ENCODE measurements around the gene CRYBG3.

The CRYBG3 gene

GRCh38 chr3:97942801-97943546 lies 121.2 kb downstream of the CRYBG3 start:
- in situ Hi-C loops (cut with HindIII; ENCODE audit: low pct_unique_long_range_greater_than_20kb, low sequenced_read_pairs): no loop called here
- no peak for TF ChIP-seq JUND (IDR thresholded peaks at IDR 0.05; ENCODE audit: low read depth)
- DNase-seq (ENCODE audit: low read depth in 1 of 2, low spot score in 1 of 2): no peak

GRCh38 chr3:97948351-97949109 lies 126.7 kb downstream of the CRYBG3 start:
- TF ChIP-seq JUND (IDR thresholded peaks at IDR 0.05; ENCODE audit: low read depth): no peak
- no peak for DNase-seq (ENCODE audit: low read depth in 1 of 2, low spot score in 1 of 2)
- in situ Hi-C loops (cut with HindIII; ENCODE audit: low pct_unique_long_range_greater_than_20kb, low sequenced_read_pairs): no loop called here

- DNase-seq (ENCODE audit: low read depth in 1 of 2, low spot score in 1 of 2): no peak
- no peak for TF ChIP-seq JUND (IDR thresholded peaks at IDR 0.05; ENCODE audit: low read depth)
- in situ Hi-C loops (cut with HindIII; ENCODE audit: low pct_unique_long_range_greater_than_20kb, low sequenced_read_pairs): no loop called here
Observed at GRCh38 chr3:97949110-97949485, 127.3 kb downstream of the CRYBG3 start.

GRCh38 chr3:97949743-97950142 lies 127.9 kb downstream of the CRYBG3 start:
- DNase-seq (ENCODE audit: low read depth in 1 of 2, low spot score in 1 of 2): no peak
- no peak for TF ChIP-seq JUND (IDR thresholded peaks at IDR 0.05; ENCODE audit: low read depth)
- in situ Hi-C loops (cut with HindIII; ENCODE audit: low pct_unique_long_range_greater_than_20kb, low sequenced_read_pairs): no loop called here

GRCh38 chr3:97950360-97950759 lies 128.5 kb downstream of the CRYBG3 start:
- TF ChIP-seq JUND (IDR thresholded peaks at IDR 0.05; ENCODE audit: low read depth): no peak
- in situ Hi-C loops (cut with HindIII; ENCODE audit: low pct_unique_long_range_greater_than_20kb, low sequenced_read_pairs): no loop called here

GRCh38 chr3:97952280-97952679 lies 130.5 kb downstream of the CRYBG3 start:
- in situ Hi-C loops (cut with HindIII; ENCODE audit: low pct_unique_long_range_greater_than_20kb, low sequenced_read_pairs): no loop called here
- DNase-seq (ENCODE audit: low read depth in 1 of 2, low spot score in 1 of 2): no peak
- no peak for TF ChIP-seq JUND (IDR thresholded peaks at IDR 0.05; ENCODE audit: low read depth)

More at GRCh38 chr3:97950360-97950759, 128.5 kb downstream of the CRYBG3 start:
- DNase-seq (ENCODE audit: low read depth in 1 of 2, low spot score in 1 of 2): no peak

GRCh38 chr3:97952872-97953271 lies 131.1 kb downstream of the CRYBG3 start:
- in situ Hi-C loops (cut with HindIII; ENCODE audit: low pct_unique_long_range_greater_than_20kb, low sequenced_read_pairs): no loop called here

GRCh38 chr3:97954228-97954827 lies 132.5 kb downstream of the CRYBG3 start:
- DNase-seq (ENCODE audit: low read depth in 1 of 2, low spot score in 1 of 2): no peak
- TF ChIP-seq JUND (IDR thresholded peaks at IDR 0.05; ENCODE audit: low read depth): no peak
- in situ Hi-C loops (cut with HindIII; ENCODE audit: low pct_unique_long_range_greater_than_20kb, low sequenced_read_pairs): no loop called here

More at GRCh38 chr3:97952872-97953271, 131.1 kb downstream of the CRYBG3 start:
- DNase-seq (ENCODE audit: low read depth in 1 of 2, low spot score in 1 of 2): peak in 1 of 2 experiments; percentile 52
- no peak for TF ChIP-seq JUND (IDR thresholded peaks at IDR 0.05; ENCODE audit: low read depth)

- in situ Hi-C loops (cut with HindIII; ENCODE audit: low pct_unique_long_range_greater_than_20kb, low sequenced_read_pairs): no loop called here
- DNase-seq (ENCODE audit: low read depth in 1 of 2, low spot score in 1 of 2): peak in 1 of 2 experiments; percentile 29
- TF ChIP-seq JUND (IDR thresholded peaks at IDR 0.05; ENCODE audit: low read depth): no peak
Observed at GRCh38 chr3:97956051-97956450, 134.2 kb downstream of the CRYBG3 start.

GRCh38 chr3:97957617-97958311 lies 136.0 kb downstream of the CRYBG3 start:
- in situ Hi-C loops (cut with HindIII; ENCODE audit: low pct_unique_long_range_greater_than_20kb, low sequenced_read_pairs): no loop called here
- DNase-seq (ENCODE audit: low read depth in 1 of 2, low spot score in 1 of 2): no peak
- no peak for TF ChIP-seq JUND (IDR thresholded peaks at IDR 0.05; ENCODE audit: low read depth)

- TF ChIP-seq JUND (IDR thresholded peaks at IDR 0.05; ENCODE audit: low read depth): no peak
- no peak for DNase-seq (ENCODE audit: low read depth in 1 of 2, low spot score in 1 of 2)
- in situ Hi-C loops (cut with HindIII; ENCODE audit: low pct_unique_long_range_greater_than_20kb, low sequenced_read_pairs): no loop called here
Observed at GRCh38 chr3:97958396-97958795, 136.6 kb downstream of the CRYBG3 start.

GRCh38 chr3:97958796-97959195 lies 137.0 kb downstream of the CRYBG3 start:
- no peak for DNase-seq (ENCODE audit: low read depth in 1 of 2, low spot score in 1 of 2)
- TF ChIP-seq JUND (IDR thresholded peaks at IDR 0.05; ENCODE audit: low read depth): no peak
- in situ Hi-C loops (cut with HindIII; ENCODE audit: low pct_unique_long_range_greater_than_20kb, low sequenced_read_pairs): no loop called here
